Activated CD8-positive, alpha-beta memory T cell treated with anti-CD3 and anti-CD28 coated beads, Interleukin-2, amount 50 U/mL, for 24 hours (primary cell): ENCODE data around the gene NDST3.
"Not testable (repeated sequence)": the region's sequence is repeated elsewhere in the genome, so short reads cannot be mapped to it uniquely, and the experiment has no call there.

Source experiments
- DNase-seq: peaks from one replicate; pipeline ENCODE4 v3.0.0-alpha.2; 2020; ENCODE audit errors: extremely low read depth

The NDST3 gene

DNA sequence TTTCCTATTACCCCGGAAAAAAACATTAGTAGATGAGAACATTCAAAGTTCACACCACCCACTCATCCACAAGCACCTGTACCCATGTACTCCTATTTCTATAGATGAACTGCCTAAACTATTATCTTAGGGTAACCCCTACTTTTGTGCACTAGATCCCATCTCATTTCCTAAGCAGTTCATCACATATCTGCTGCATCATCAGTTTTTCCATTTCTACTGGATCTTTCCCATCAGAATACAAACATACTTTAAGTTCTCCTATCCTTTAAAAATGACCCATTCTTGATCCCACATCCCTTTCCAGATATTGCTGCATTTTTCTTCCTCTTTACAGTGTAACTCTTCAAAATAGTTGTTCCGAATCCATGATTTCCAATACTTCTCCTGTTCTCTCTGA lies 237.5 kb downstream of the NDST3 start:
- DNase-seq, result no peak

DNA sequence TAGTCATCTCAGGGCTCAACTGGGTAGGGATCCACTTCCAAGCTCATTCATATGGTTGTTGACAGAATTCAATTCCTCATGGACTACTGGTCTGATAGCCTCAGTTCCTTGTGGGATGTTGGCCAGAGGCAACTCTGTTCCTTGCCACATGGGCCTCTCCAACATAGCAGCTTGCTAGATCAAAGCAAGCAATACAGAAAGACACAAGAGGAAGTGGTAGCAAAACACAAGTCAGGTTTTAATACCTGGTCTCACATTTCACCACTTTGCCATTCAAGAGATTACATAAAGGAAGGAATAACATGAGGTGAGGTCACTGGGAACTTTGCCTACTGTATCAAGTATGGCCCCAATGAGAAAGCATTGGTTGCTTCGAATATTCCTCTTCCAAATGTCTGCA lies 239.4 kb downstream of the NDST3 start:
- DNase-seq, result no peak

DNA sequence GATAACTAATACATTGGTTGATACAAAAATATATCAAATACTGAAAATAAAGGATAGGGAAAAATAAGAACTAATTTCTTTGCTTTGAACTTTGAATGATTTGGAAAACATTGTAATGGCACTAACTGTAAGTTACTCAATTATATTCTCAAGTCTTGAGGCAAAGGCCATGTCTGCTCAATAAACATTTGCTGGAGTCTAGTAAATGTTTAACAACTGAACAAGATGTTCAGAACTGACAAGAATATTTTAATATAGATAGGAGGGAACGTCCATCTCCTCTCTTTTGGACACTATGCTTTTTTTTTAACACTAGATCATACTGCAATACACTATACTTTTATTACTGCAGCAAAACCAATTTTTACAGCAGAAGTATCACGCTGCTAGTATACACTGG lies 242.3 kb downstream of the NDST3 start:
- no peak for DNase-seq

DNA sequence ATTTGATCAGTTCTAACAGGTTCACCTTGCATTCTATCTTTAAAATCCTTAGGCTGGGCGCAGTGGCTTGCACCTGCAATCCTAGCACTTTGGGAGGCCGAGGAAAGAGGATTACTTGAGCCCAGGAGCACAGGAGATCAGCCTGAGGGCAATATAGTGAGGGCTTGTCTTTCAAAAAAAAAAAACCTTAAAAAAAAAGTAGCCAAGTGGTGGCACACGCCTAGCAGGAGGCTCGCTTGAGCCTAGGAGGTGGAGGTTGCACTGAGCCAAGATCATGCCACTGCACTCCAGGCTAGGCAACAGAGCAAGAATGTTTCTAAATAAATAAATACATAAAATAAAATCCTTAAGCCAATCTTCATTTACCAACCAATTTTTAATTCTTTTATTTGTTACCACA lies 243.0 kb downstream of the NDST3 start:
- no peak for DNase-seq

DNA sequence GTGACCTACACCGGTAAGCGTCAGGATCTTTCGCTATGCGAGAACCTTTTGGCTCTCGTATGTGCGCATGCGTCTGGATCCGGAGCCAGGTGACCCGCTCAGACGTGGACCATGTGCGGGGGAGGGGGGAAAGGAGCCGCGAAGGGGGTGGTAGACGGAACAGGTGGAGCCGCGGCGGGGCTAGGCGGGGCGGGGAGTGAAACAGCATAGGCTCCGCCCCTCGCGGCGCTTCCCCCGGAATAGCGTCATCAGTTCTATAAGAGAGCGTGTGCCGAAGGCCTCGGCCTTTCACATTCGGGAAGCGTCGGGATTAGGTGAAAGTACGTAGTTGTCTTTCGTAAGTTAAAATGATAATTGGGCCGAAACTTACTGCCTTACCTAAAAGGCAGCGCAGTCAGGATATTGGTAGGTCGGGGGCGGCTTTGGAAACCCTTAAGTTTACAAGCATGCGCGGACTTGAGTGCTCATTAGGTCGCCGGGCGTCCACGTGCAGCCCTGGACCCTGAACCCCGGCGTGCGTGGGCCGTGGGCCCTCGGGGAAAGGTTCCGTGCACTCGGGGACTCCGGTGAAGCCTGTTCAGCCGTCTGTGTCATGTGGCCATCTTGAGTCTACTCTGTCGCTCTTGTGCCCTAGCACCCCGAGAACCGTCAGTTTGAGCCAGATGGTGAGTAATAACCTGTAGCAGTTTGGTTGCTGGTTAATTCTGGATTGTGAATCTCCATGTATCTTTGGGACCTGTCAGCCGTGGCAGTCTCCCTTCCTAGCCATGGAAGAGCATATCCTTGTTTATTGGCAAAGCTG lies 244.4 kb downstream of the NDST3 start:
- DNase-seq, result peak; percentile 94

DNA sequence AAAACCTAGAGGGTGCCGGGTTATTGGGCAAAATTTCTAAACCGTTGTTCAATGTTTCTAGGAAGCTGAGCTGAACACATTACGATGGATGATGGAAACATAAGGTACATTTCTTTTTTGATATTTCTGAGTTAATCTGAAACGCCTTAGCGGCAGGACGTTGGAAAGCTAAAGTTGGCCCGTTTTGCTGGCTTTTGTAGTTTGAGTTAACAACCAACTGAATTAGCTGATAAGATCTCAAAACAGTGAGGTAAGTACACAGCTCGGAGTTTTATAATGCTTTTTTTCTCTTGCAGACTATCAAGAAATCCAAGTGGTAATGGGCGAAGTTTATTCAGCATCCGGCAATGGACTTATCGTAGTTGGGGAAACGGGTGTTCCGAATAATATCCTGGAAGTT lies 245.0 kb downstream of the NDST3 start:
- DNase-seq, result no peak

DNA sequence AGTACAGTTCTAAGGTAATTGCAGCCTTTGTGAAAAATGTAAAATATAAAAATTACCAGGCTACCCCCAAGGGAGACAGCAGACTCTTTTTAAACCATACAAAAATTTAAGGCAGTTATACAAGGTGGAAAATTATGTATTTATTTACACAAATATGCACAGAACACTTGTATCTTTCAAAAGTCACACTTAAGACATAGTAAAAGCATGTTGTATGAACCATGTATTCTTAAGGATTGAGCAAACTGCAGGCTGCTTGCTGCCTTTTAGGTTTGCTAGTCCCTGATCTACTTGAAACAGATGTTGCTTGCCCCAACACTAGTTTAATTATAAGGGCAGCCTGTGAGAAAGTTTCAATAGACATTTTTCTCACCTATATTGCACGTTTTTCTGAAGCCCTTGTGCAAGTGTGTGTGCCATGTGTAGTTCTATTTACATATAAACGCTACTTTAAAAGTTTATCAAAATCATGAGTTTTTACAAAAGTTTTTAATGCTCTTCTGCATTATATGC lies 245.7 kb downstream of the NDST3 start:
- DNase-seq, result no peak

DNA sequence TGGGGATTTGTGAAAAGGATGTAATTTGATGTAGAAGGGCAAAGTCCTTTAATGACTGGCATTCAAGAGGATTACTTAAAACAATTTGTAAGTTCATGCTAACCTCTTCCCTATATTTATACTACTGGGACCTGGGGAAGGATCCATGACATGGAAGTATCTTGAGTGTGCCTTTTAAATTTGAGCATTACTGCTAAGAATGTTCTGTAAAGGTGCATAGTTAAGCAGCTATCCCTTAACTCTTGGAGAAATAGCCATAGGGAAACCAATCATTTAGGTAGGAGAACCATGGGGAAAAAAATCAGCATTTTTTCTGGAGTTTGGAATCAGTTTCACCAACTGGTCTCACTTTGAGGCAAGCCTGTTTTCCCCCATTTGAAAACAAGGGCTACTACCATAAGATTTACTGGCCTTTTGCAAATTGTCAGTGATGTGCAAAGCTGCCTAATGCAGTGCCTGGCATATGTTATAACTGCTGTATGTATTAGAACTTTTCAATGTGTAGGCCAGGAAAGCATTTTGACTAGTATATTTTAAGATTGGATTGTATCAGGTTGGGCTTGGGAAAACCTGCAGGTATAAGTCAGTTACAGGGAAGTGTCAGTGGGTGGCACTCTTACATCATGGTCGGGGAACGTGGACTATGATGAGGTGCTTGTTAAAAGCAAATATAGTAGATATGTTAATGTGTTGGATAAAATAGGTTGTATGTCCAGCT lies 246.4 kb downstream of the NDST3 start:
- DNase-seq, result no peak

DNA sequence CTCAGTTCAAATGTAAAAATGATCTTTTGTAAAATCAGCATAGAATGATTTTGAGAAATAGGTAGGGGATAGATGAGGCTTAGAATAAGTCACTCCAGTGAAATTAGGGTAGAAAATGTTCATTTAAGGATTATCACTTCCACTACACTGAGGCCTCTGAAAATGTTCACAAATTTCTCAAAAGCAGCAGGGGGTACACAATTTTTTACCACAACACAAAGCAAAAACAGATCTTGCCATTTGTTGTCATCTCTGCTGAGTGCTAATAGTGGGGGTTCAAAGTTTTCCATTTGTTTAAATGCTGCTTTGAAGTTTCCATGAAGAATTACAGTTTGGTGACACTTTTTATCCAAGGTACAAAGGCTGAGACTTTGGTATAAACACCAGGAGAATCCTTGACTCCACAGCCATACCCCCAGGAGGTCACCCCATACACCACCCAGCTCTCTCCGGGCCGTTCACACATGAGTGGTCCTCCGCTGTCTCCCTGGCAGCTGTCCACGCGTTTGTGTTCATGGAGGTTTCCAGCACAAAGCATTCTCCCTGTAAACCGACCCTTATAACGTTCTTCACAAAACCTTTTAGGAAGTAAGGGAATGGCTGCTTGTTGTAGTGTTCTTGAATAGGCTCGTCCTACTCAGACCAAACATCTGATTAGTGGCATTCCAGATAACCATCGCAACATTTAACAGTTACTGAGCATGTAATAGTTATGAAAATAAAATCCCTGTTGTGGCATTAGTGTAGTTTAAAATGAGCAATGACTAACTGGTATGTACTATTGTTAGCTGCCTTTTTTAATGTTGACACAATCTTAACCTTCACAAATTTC lies 247.5 kb downstream of the NDST3 start:
- no peak for DNase-seq

DNA sequence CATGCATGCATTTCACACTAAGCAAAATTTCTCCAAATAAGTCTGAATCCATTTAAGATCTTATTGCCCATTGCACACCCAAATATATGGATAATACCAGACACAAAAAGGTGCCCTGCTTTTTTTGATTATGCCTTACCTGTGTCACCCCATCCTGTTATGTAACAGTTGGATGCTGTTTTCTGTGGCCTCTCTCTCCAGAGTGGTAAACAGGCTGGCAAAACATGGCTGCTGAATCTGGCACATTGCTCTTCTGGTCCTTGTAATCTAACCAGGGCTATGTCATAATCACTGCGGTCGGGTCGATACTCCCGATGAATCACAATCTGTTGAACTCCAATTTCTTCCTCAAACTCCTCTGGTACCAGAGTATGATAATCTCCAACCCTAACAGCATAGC lies 248.4 kb downstream of the NDST3 start:
- DNase-seq, result no peak

DNA sequence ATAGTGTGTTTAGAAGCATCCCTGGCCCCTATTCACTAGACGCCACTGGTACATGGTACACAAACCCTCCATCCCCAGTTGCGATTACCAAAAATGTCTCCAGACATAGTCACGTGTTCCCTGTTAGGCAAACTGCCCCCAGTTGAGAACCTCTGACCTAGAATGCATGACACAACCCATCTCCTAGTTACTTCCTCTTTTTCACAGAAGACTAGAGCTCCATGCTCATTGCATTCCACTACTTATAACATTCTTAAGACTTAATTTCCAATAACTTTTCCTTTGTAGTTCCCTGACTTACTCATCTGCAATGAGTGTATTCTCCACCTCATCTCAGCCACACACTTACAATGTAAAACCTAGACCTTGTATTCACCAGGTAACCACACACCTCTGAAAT lies 249.9 kb downstream of the NDST3 start:
- no peak for DNase-seq

DNA sequence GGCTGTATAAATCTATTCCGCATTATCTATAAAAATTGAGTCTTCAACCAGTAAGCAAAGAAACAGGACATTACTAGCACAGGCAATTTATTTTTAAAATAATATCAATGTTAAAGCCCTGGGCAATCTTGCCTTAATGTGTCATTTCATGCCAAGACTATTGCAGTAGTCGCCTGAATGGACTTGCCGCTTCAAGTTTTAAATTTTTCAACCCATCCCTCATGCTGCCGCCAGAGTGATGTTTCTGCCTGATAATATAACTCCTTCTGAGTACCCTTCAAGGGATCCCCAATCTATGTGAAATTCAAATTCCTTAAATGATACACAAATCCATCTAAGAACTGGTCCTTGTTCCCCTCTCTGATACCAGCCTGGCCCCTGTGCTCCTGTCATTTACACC lies 251.6 kb downstream of the NDST3 start:
- DNase-seq, result no peak

DNA sequence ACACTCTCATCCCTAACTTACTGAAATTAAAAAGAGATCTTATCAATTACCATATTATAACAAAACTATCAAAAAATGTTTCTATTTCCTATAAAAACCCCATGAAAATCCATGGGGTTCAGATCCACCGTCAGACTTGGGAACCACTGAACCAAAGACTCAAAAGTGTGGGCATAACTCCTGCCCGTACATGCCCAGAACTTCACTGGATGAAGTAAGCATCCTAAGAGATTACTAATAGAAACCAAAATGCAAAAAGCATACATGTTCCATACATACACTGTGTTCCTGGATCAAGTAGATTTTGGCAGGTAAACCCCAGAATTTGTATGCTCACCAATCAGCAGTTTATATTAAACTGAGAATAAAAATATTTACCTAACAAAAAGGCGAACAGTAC lies 252.4 kb downstream of the NDST3 start:
- DNase-seq, result no peak

DNA sequence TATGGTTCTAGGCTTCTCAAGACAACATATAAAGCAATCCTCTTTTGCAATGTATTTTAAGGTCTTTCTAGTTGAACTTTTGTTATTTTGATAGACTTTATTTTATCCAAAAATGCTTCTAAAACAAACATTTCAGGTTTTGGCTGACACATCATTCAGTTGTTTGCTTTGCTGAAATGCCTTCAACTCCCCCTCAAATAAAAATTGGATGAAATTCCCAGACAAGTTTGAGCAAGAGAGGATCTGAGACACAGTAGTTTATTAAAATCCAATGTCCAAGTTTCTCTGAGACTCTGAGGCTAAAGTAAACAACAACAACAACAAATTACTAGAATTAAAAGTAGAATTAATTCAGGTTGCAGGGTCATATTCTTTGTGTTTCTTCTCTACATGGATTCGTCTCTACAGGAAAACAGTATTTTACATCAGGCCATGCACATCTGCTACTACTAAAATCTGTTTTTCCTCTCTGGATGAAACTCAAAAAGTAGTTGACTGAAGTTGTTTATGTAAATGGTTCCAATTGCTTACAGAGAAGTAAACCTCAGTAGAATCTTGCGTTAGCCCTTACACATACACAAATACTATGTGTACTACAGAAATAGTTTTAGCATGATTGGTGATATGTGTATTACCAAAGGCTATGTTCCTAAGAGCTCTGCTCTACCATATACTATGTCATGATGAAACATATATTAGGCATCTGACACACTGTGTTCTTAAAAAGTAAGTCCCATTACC lies 253.6 kb downstream of the NDST3 start:
- no peak for DNase-seq

DNA sequence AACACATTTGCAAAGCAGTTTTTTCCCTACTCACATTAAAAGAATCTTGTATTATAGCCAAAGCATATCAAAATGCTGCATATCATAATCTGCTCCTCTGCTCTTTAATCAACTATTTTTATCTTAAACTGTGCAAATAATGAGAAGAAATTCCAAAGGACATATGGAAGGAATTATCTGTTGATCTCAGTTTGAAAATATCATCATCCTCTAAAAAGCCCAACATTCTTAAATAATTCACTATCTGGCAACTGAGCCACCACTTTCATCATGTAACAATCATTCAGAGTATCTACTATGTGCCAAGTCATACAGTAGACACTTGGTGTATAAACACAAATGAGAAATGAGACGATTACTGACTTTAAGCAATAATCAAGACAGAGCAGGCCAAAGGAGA lies 255.5 kb downstream of the NDST3 start:
- no peak for DNase-seq

DNA sequence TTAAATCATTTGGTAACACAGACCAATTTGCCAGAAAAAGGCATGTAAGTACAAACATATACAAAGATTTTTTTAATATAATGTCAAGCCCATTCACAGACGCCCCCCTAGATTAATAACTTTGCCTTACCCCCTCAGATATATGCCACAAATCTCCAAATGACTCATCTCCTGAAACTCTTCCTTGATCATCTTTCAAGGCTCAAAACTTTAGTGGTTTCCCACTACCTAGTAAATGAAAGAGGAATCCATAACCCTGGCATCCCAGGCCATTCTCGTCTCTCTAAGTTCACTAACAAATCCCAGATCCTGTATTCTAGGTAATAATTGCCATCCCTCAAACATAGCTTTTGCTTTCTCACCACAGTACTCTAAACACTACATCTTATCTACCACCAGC lies 256.7 kb downstream of the NDST3 start:
- DNase-seq, result no peak

DNA sequence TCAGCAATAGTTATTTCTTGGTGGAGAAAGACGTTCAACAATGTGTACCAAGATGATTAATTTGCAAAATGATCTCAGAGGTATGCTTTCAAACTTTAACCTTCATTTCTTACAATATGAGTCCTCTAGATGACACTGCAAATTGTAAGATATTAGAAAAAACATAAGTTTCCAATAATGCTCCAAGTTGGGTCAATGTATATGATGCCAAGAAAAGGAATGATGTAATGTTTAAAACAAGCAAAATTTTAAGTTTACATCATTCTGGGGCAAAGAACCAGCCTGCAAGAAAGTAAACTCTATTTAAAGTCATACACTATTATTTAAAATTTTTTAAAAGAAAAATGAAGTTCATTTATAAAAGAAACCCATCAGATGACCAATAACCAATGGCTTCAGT lies 262.4 kb downstream of the NDST3 start:
- no peak for DNase-seq

DNA sequence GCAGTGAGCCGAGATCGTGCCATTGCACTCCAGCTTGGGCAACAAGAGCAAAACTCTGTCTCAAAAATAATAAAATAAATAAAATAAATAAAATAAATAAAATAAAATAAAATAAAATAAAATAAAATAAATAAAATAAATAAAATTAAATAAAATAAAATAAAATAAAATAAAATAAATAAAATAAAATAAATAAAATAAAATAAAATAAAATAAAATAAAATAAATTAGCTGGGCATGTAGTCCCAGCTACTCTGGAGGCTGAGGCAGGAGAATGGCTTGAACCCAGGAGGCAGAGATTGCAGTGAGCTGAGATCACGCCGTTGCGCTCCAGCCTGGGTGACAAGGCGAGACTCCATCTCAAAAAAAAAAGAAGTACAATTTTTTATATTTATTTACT lies 265.3 kb downstream of the NDST3 start:
- DNase-seq, result not testable (repeated sequence)

DNA sequence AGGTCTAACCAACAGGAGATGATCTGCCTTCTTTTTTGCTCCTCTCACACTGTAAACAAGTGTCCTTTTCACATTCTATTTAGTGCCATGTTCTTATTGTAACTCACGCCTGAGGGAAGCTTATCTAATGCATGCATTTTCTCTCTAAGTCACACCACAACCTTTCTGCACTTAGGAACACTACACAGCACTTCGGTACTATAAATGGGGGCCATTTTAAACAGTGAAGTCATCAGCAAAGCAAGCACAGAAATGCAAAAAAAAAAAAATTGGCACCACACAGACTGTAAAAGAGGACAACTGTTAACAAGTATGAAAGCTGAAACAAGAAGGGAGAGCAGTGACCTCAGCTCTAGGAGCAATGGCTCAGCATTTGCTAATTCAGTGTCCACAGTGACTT lies 273.4 kb downstream of the NDST3 start:
- DNase-seq, result no peak
